Stimulated activated CD4-positive, alpha-beta T cell treated with anti-CD3 and anti-CD28 coated beads, Interleukin-12 subunit alpha, Interleukin-12 subunit beta, amount 100 ng/mL, for 24 hours (primary cell): ENCODE results near the gene DENND1B.
"Not testable (repeated sequence)": the region's sequence is repeated elsewhere in the genome, so short reads cannot be mapped to it uniquely, and the experiment has no call there.

Source experiments
- DNase-seq, 2 experiments: peaks; one replicate each; pipeline ENCODE4 v3.0.0-alpha.2; 2020; ENCODE audit warnings: low read depth in 2 of 2

Gene DENND1B

GRCh38 chr1:197557302-197557701, 218.0 kb downstream of the DENND1B start:
- no peak for DNase-seq

GRCh38 chr1:197553281-197553680, 222.0 kb downstream of the DENND1B start:
- DNase-seq, result no peak

- no peak for DNase-seq
These were observed 228.3 kb downstream of the DENND1B start for GRCh38 chr1:197546989-197547388.

DNA sequence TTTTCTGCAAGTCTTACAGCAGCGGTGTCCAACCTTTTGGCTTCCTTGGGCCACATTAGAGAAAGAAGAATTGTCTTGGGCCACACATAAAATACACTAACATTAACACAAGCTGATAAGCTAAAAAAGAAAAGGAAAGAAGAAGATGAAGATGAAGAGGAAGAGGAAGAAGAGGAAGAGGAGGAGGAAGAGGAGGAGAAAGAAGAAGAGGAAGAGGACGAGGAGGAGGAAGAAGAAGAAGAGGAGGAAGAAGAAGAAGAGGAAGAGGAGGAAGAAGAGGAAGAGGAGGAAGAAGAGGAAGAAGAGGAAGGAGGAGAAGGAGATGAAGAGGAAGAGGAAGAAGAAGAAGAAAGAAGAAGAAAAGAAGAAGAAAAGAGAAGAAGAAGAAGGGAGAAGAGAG, 230.7 kb downstream of the DENND1B start:
- no peak for DNase-seq

DNA sequence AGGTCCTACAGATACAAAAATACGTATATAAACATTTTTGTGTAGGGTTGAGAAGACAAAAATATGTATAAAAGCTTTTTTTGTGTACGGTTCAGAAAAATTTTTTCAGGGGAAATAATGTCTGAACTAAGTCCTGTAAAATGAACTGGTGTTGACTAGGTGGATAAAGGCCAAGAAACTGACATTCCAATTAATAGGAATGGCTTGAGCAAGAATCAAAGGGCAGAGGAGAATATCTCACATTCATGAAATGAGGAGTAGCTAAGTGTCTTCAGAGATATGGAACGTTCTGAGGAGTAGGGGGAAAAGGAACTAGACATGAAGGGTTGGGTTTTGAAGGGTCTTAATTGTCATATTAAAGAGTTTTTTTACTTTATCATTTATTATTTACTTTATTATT, 231.2 kb downstream of the DENND1B start:
- DNase-seq, result no peak

DNA sequence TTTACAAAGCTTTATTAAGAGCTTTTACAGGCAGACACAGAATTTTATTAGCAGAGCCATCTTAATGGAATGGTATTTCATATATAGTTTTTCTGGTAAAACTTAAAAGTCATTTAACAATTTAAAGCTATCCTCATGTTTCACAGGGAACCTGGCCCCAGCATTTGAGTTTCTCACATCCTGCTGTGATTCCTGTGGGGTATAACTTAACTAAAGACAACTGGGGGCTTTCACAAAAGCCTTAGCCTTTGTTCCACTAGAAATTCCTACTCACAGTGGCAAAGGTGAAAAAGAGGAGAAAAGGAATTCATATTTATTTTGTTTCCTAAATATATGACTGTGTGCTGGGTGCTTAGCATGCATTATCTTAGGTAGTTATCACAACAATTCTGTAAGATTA, 233.9 kb downstream of the DENND1B start:
- no peak for DNase-seq

DNA sequence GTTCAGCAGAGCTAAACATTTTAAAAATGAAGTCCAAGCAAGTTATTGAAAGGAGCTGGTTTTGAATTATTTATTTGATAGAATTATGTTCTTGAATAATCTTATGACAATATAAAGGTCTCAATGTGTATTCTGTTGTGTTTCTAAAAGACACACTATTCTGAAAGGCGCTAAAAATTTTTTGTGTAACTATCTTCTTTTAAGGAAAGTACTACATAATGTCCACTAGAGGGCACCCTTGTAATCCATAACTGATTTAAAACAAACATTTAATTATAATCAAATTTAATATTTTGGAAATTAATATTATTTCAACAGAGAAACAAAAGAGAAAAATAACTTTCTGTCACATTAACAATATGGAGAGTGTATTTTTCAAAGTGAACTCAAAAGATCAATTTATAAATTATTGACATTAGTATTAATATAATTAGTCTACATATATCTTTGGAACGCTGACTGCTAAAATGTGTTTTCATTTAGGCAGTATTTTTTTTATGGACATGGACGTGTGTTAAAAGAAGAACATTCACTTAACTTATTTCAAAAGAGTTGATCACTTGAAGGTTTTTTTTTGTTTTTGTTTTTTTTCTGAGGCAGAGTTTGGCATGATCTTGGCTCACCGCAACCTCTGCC, 248.4 kb downstream of the DENND1B start:
- DNase-seq, result no peak

GRCh38 chr1:197521118-197521739, 254.1 kb downstream of the DENND1B start:
- no peak for DNase-seq

DNA sequence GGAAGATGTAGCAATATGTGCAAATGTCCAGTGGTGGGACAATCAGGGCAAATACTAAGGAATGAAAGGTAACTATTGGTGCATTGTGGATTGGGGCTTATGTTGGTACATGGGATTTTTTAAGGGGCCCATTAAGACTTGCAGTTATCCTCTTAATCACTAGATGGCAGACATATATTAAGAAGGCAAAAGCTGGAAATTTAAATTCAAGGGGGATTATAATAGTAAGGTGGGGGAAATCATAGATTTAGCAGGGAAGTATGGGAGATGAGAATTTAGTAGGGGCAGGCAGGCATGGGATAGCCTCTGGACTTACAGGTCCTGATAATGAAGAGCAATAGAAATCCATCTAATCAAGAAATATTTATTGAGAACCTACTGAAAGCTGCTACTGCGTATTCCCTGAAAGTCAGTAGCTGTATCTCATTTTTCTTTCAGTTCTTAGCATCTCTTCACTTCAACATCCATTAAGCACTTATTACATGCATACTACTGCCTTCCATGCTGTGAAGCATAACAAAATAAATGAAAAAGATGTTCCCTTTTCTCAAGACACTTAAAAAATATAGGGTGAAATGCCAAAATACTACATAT, 255.4 kb downstream of the DENND1B start:
- no peak for DNase-seq

DNA sequence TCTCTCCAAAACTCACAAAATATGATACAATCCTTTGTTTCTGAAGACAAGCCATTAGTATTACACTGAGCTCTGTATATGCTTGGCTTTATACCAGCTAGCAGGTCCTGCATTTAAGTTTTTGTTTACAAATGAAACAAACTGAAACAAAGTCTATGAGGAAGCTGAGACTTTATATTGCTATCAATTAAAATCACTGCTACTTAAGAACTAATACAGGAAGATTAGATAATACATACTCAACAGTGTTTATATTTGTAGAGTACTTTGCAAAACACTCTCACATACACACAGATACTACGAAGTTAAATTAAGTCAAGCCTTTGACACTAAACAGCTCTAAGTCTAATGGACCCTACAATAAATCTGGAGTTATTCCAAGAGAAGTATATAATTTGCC, 259.9 kb downstream of the DENND1B start:
- DNase-seq, result no peak

DNA sequence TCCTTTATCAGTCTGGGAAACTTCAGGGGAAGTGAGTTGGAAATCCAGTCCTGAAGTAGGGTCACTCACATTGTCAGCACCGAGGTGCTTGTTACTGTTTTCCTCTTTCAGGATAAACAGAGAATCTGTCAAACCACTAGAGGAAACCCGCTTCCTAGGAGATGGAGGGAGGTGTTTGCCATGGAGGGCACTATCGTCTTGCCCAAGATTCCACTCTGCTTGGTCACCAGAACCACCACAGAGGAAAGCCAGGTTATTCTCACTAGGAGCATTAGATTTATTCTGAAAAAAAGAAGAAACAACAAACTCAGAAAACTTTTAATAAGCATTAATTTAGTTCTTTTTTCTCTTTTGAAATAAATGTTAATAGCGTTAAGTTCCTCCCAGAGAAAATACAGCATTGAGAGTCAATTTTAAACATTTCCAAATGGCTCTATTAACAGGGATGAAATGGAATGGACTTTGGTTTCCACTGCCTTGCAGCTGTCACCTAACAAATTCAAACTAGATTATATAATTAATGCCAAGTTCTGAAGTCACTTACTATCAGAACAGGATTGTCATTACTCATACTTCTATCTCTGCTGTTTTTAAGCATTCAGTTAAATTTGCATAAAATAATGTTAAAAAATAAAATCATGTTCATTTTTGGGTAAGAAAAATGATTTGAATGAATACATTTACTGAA, 264.4 kb downstream of the DENND1B start:
- DNase-seq, result no peak

- no peak for DNase-seq
These were observed 278.6 kb downstream of the DENND1B start for GRCh38 chr1:197496722-197497121.

DNA sequence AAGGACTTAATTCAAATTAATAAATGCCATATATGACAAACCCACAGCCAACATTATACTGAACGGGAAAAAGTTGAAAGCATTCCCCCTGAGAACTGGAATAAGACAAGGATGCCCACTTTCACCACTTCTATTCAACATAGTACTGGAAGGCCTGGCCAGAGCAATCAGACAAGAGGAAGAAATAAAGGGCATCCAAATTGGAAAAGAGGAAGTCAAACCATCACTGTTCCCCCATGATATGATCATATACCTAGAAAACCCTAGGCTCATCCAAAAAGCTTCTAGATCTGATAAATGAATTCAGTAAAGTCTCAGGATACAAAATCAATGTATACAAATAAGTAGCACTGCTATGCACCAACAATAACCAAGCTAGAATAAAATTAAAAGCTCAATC, 283.8 kb downstream of the DENND1B start:
- DNase-seq, result not testable (repeated sequence)

GRCh38 chr1:197486946-197487345, 288.3 kb downstream of the DENND1B start:
- no peak for DNase-seq

- DNase-seq, result no peak
These were observed 289.5 kb downstream of the DENND1B start for GRCh38 chr1:197485790-197486189.

GRCh38 chr1:197481101-197481500, 294.2 kb downstream of the DENND1B start:
- DNase-seq, result no peak

- DNase-seq, result no peak
These were observed 294.8 kb downstream of the DENND1B start for GRCh38 chr1:197480446-197480845.

- DNase-seq, result no peak
These were observed 303.1 kb downstream of the DENND1B start for GRCh38 chr1:197472141-197472540.

DNA sequence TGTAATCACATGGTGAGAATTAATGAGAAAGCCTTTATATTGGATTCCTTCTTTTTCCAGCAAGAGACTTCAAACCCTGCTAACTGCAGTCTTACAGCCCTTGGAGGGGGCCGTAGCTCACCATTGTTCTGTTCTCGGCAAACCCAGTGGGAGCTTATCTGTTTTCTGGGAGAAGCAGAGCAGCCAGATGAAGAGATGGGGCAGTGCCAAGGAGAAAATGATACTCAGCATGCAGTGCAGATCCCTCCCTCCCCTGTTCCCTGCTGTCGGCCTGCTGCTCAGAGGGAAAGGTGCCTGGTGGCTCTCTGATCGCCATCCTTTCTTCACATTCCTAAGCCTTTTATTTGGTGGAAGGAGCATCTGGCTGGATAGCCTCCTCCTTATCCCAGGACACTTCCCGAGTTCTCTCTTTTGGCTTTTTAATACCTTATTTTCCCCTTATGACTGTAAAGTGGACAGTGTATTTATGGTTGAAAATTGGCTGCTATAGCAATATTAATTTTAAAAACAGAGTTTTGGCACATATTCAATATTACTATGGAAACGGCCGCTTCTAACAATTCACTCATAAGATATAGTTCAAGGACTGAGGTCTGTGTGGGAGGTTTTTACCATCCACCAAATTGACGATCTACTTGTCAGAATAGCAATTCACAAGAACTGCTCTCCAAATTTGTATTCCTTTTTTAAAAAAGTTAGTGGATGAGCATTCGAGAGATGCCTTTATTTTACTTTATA, 303.9 kb downstream of the DENND1B start:
- DNase-seq, result no peak

GRCh38 chr1:197470330-197470729, 304.9 kb downstream of the DENND1B start:
- DNase-seq, result no peak

- DNase-seq, result no peak
These were observed 305.6 kb downstream of the DENND1B start for GRCh38 chr1:197469620-197470210.
